Activated naive CD4-positive, alpha-beta T cell treated with anti-CD3 and anti-CD28 coated beads for 36 hours (primary cell): ENCODE results near the gene GFOD1. TPM values are rescaled to one million over a fixed set of nuclear protein-coding genes. Genes with fewer than 3 reads are reported as not detected.

Source experiments
- CTCF ChIA-PET: fragments of 350-600 bp; sonication (Branson Sonifier 250); formaldehyde crosslinking; loops from one replicate; lab custom pipeline; 2021; ENCODE audit warnings: antibody characterized with exemption; lab: Charles Lee
- DNase-seq: peaks from one replicate; pipeline ENCODE4 v3.0.0-alpha.2; 2020
- H3K27ac Mint-ChIP-seq: one replicate; pipeline ENCODE4 v1.8.0; 2021; ENCODE audit warnings: mild to moderate bottlenecking, mixed read lengths
- H3K27me3 Mint-ChIP-seq: one replicate; pipeline ENCODE4 v1.8.0; 2021; ENCODE audit warnings: low read depth, mixed read lengths
- H3K36me3 Mint-ChIP-seq: one replicate; pipeline ENCODE4 v1.8.0; 2021; ENCODE audit warnings: low read depth, mixed read lengths
- H3K4me1 Mint-ChIP-seq: one replicate; pipeline ENCODE4 v1.8.0; 2021; ENCODE audit warnings: low read depth, mixed read lengths
- H3K4me3 Mint-ChIP-seq: one replicate; pipeline ENCODE4 v1.8.0; 2021; ENCODE audit warnings: mild to moderate bottlenecking, moderate library complexity, mixed read lengths
- H3K9me3 Mint-ChIP-seq: one replicate; pipeline ENCODE4 v1.8.0; 2021; ENCODE audit warnings: mixed read lengths
- intact Hi-C: fragments of 100-400 bp; cut with micrococcal nuclease; formaldehyde crosslinking; loops from one replicate; pipeline ENCODE4 v1.15.1; 2023
- total RNA-seq, 2 experiments: library from RNA; stranded (reverse); gene quantifications; one replicate each; pipeline ENCODE4 v1.2.3, GENCODE V29; 2021

The GFOD1 gene
- total RNA-seq, 2 experiments from 2014 or later: 3.7 to 4.2 TPM

DNA sequence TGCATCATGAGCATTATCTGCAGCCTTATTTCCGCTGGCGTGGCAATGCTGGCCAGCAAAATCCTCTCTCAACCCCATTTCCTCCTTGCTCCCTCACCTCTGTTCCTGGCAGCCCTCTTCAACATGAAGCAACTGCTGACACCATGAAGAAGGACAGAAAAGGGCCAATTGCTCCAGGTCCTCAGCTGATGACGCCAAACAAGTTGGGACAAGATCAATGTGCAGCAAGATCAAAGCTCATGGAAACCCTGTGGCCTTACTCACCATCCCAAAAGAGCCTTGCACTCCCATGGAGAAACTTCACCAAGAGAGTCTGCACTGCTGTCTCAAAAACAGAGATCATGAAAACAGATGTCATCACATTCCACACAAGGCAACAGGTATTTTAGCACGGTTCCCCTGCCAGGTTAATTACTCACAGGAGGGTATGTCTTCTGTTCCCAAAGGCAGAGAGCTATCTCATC lies 7.4 kb downstream of the GFOD1 start:
- CTCF ChIA-PET: interaction anchor here (1.1 kb wide), 1 partner anchor 12 kb away, joined by 3 read pairs; no protein-coding TSS in a partner anchor
- Mint-ChIP-seq H3K9me3 (no peaks in the 10 kb centered on the region), H3K4me1 (peaks cover 18% of the 10 kb centered on the region), H3K27me3 (no peaks in the 10 kb centered on the region), H3K27ac (no peak overlapping the region), H3K36me3 (peaks cover 3% of the 10 kb centered on the region), H3K4me3 (no peak overlapping the region)
- intact Hi-C loops: loop anchor here (2.0 kb wide), 1 partner anchor 25 kb away; no protein-coding TSS in a partner anchor
- no peak for DNase-seq

- Mint-ChIP-seq H3K9me3 (no peaks in the 10 kb centered on the region), H3K36me3 (peaks cover 3% of the 10 kb centered on the region), H3K27me3 (no peaks in the 10 kb centered on the region), H3K4me3 (no peak overlapping the region), H3K4me1 (peaks cover 11% of the 10 kb centered on the region), H3K27ac (no peak overlapping the region)
- no peak for DNase-seq
- CTCF ChIA-PET: interaction anchor here (0.9 to 1.1 kb wide), 2 partner anchors 12 to 14 kb away, joined by 3 to 5 read pairs; no protein-coding TSS in a partner anchor
- intact Hi-C loops: loop anchor here (2.0 kb wide), 1 partner anchor 25 kb away; no protein-coding TSS in a partner anchor
Observed at GRCh38 chr6:13479206-13479800, 8.1 kb downstream of the GFOD1 start.

- Mint-ChIP-seq H3K36me3 (peaks cover 3% of the 10 kb centered on the region), H3K27ac (no peak overlapping the region), H3K27me3 (no peaks in the 10 kb centered on the region), H3K4me3 (no peak overlapping the region), H3K4me1 (peaks cover 6% of the 10 kb centered on the region), H3K9me3 (no peaks in the 10 kb centered on the region)
- DNase-seq: no peak
- intact Hi-C loops: loop anchor here (2.0 kb wide), 1 partner anchor 24 kb away; no protein-coding TSS in a partner anchor
- CTCF ChIA-PET: interaction anchor here (0.9 kb wide), 1 partner anchor 13 kb away, joined by 5 read pairs; no protein-coding TSS in a partner anchor
Observed at GRCh38 chr6:13478525-13478966, 8.9 kb downstream of the GFOD1 start.

DNA sequence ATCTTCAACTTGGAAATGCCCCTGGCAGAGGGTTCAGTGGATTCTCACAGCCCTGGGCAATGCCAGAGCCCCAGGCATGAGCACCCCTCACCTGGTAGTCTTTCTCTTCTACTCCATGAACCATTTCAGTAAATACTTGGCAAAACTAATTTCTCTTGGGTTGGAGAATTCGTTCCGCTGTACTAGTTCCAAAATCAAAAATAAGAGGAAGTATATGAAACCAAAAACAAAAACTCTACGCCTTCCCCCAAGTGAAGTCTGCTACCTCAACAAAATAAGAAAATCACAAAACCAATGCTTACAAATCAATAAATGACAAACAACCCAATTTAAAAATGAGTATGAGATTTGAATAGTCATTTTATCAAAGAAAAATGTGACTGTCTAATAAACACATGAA lies 12.6 kb downstream of the GFOD1 start:
- Mint-ChIP-seq H3K4me3 (no peak overlapping the region), H3K27me3 (no peaks in the 10 kb centered on the region), H3K9me3 (no peaks in the 10 kb centered on the region), H3K36me3 (peaks cover 10% of the 10 kb centered on the region), H3K4me1 (peaks cover 17% of the 10 kb centered on the region), H3K27ac (no peak overlapping the region)
- CTCF ChIA-PET: no interaction called here
- no peak for DNase-seq
- intact Hi-C loops: no loop called here

DNA sequence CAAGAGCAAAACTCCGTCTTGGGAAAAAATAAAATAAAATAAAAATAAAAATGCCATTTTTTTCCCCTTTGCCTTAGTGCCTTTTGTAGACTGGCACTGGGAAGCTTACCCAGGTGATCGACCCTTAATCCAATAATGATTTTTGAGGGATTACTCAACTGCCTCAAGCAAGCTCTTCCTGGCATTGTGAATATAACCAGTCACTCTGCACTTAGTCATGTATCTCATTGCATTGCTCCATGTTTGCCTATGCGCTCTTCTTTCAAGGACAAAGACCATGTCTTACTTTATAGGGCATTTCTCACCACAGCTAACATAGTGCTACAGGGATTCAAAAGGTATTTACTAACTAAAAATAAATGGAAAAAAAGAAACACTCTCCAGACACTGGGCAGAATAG lies 13.0 kb downstream of the GFOD1 start:
- no peak overlapping the region for H3K27ac Mint-ChIP-seq
- H3K36me3 Mint-ChIP-seq: peaks cover 10% of the 10 kb centered on the region
- H3K9me3 Mint-ChIP-seq: no peaks in the 10 kb centered on the region
- intact Hi-C loops: no loop called here
- H3K27me3 Mint-ChIP-seq: no peaks in the 10 kb centered on the region
- DNase-seq: no peak
- CTCF ChIA-PET: no interaction called here
- peaks cover 17% of the 10 kb centered on the region for H3K4me1 Mint-ChIP-seq
- H3K4me3 Mint-ChIP-seq: no peak overlapping the region

DNA sequence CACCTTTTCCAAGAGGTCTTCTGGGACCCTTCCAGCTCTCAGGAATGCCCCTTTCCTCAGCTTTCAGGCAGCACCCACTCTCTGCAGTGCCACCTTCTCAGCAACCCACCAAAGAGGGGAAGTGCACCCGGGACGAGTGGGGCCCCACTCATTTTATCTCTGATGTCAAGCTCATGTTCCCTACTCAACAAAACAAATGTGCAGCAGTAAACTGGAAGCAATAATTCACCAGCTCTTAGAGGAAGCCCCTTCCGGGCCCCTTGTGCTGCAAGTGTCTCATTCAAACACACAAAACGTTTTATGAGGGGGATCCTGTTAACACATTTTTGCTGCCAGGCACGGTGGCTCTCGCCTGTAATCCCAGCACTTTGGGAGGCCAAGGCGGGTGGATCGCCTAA lies 13.6 kb downstream of the GFOD1 start:
- no peak for DNase-seq
- H3K27ac Mint-ChIP-seq: no peak overlapping the region
- H3K4me1 Mint-ChIP-seq: peaks cover 17% of the 10 kb centered on the region
- intact Hi-C loops: no loop called here
- no peaks in the 10 kb centered on the region for H3K27me3 Mint-ChIP-seq
- no peaks in the 10 kb centered on the region for H3K9me3 Mint-ChIP-seq
- peaks cover 10% of the 10 kb centered on the region for H3K36me3 Mint-ChIP-seq
- CTCF ChIA-PET: interaction anchor here (1.3 kb wide), 1 partner anchor 18 kb away, joined by 3 read pairs; no protein-coding TSS in a partner anchor
- H3K4me3 Mint-ChIP-seq: no peak overlapping the region

- CTCF ChIA-PET: interaction anchor here (1.3 kb wide), 1 partner anchor 17 kb away, joined by 3 read pairs; no protein-coding TSS in a partner anchor
- H3K27ac Mint-ChIP-seq: no peak overlapping the region
Observed at GRCh38 chr6:13472976-13473767, 14.2 kb downstream of the GFOD1 start.

DNA sequence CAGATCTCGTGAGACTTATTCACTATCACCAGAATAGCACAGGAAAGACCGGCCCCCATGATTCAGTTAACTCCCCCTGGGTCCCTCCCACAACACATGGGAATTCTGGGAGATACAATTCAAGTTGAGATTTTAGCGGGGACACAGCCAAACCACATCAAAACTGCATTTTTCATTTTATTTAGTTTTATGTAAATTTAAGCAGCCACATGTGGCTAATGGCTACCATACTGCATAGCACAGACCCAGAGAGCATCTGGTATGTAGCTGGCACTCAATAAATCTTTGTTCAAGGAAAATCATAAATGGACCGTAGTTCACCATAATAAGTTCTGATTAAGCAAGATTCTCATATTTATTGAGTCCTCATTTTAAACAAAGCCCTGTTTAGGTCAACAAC lies 15.3 kb downstream of the GFOD1 start:
- peaks cover 12% of the 10 kb centered on the region for H3K4me1 Mint-ChIP-seq
- no peak overlapping the region for H3K27ac Mint-ChIP-seq
- intact Hi-C loops: no loop called here
- DNase-seq: no peak
- H3K36me3 Mint-ChIP-seq: peaks cover 7% of the 10 kb centered on the region
- no peaks in the 10 kb centered on the region for H3K9me3 Mint-ChIP-seq
- no peaks in the 10 kb centered on the region for H3K27me3 Mint-ChIP-seq
- CTCF ChIA-PET: no interaction called here
- H3K4me3 Mint-ChIP-seq: no peak overlapping the region

More at GRCh38 chr6:13472976-13473767, 14.2 kb downstream of the GFOD1 start:
- Mint-ChIP-seq H3K4me1 (peaks cover 12% of the 10 kb centered on the region), H3K27me3 (no peaks in the 10 kb centered on the region), H3K9me3 (no peaks in the 10 kb centered on the region), H3K36me3 (peaks cover 7% of the 10 kb centered on the region), H3K4me3 (no peak overlapping the region)
- DNase-seq: no peak
- intact Hi-C loops: no loop called here

GRCh38 chr6:13471184-13471583 lies 16.2 kb downstream of the GFOD1 start:
- CTCF ChIA-PET: interaction anchor here (1.0 kb wide), 1 partner anchor 15 kb away, joined by 3 read pairs; no protein-coding TSS in a partner anchor
- Mint-ChIP-seq H3K4me3 (no peak overlapping the region), H3K27me3 (no peaks in the 10 kb centered on the region), H3K36me3 (peaks cover 7% of the 10 kb centered on the region), H3K9me3 (no peaks in the 10 kb centered on the region), H3K4me1 (peaks cover 21% of the 10 kb centered on the region), H3K27ac (no peak overlapping the region)
- no peak for DNase-seq
- intact Hi-C loops: no loop called here

- Mint-ChIP-seq H3K27ac (no peak overlapping the region), H3K36me3 (peaks cover 7% of the 10 kb centered on the region), H3K27me3 (no peaks in the 10 kb centered on the region), H3K4me3 (no peak overlapping the region), H3K4me1 (peaks cover 25% of the 10 kb centered on the region), H3K9me3 (no peaks in the 10 kb centered on the region)
- intact Hi-C loops: no loop called here
- CTCF ChIA-PET: interaction anchor here (1.0 kb wide), 1 partner anchor 15 kb away, joined by 3 read pairs; no protein-coding TSS in a partner anchor
- no peak for DNase-seq
Observed at GRCh38 chr6:13470238-13471140, 16.9 kb downstream of the GFOD1 start.

- no peaks in the 10 kb centered on the region for H3K27me3 Mint-ChIP-seq
- H3K36me3 Mint-ChIP-seq: peaks cover 7% of the 10 kb centered on the region
- no peak overlapping the region for H3K4me3 Mint-ChIP-seq
- H3K27ac Mint-ChIP-seq: no peak overlapping the region
- CTCF ChIA-PET: no interaction called here
- no peak for DNase-seq
- peaks cover 28% of the 10 kb centered on the region for H3K4me1 Mint-ChIP-seq
- no peaks in the 10 kb centered on the region for H3K9me3 Mint-ChIP-seq
- intact Hi-C loops: loop anchor here (5.0 kb wide), 1 partner anchor 42 kb away; no protein-coding TSS in a partner anchor
Observed at GRCh38 chr6:13469693-13470092, 17.7 kb downstream of the GFOD1 start.
